OCI-LY1 (cell line): Measurements from ENCODE around the gene PLPP4.

Source experiments
- EZH2 ChIP-seq: fragments of 200-600 bp; sonication (generic), shearing (Covaris generic); IDR thresholded peaks from 2 replicates; pipeline ENCODE4 v1.8.0; 2017; ENCODE audit warnings: borderline replicate concordance, mixed run types, mild to moderate bottlenecking, antibody characterized with exemption, low read length, moderate library complexity, mixed read lengths
- TF ChIP-seq, protein P1 (sequence below): fragments of 200-600 bp; sonication (generic), shearing (Covaris generic); IDR thresholded peaks from 2 replicates; pipeline ENCODE4 v1.5.1; 2017; ENCODE audit warnings: mild to moderate bottlenecking, antibody characterized with exemption, low read length, moderate library complexity, mixed read lengths

DNA sequence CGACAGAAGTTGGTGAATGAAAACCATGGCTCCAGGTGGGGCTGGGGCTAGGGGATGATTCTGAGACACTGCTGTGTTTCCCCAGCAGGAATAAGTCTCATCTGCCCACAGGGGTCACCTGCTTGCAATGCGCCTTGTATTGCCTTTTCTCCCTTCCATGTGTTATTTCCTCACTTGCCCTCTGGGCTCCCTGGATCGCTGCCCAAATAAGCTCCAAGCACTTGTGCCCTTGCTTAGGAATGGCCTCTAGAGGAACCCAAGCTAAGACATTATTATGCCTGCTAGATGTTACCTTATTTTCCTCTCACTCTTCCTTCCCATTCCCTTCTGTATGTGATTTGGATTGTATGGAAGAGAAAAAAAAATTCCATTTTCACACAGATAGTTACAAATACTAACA, 24.8 kb upstream of the PLPP4 start:
- TF ChIP-seq, protein P1, sequence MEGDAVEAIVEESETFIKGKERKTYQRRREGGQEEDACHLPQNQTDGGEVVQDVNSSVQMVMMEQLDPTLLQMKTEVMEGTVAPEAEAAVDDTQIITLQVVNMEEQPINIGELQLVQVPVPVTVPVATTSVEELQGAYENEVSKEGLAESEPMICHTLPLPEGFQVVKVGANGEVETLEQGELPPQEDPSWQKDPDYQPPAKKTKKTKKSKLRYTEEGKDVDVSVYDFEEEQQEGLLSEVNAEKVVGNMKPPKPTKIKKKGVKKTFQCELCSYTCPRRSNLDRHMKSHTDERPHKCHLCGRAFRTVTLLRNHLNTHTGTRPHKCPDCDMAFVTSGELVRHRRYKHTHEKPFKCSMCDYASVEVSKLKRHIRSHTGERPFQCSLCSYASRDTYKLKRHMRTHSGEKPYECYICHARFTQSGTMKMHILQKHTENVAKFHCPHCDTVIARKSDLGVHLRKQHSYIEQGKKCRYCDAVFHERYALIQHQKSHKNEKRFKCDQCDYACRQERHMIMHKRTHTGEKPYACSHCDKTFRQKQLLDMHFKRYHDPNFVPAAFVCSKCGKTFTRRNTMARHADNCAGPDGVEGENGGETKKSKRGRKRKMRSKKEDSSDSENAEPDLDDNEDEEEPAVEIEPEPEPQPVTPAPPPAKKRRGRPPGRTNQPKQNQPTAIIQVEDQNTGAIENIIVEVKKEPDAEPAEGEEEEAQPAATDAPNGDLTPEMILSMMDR, result no peak
- TF ChIP-seq EZH2, result no peak
